ENCODE measurements around the gene UGT1A10. TPM values are rescaled to one million over a fixed set of nuclear protein-coding genes. Genes with fewer than 3 reads are reported as not detected.

UGT1A10 gene
- polyA plus RNA-seq, 12 donors, result not detected

GRCh38 chr2:233773854-233774253 lies 137.6 kb downstream of the UGT1A10 start:
- DNase-seq, result no peak

GRCh38 chr2:233775414-233775813 lies 139.2 kb downstream of the UGT1A10 start:
- no peak for DNase-seq

GRCh38 chr2:233778030-233778429 lies 141.8 kb downstream of the UGT1A10 start, which contains the start of gene MROH2A:
TSS of gene MROH2A (plus strand) at chr2:233778330. CDS start at chr2:233779359, 1,029 bp downstream.
- no peak for DNase-seq

GRCh38 chr2:233779722-233780121 lies 143.5 kb downstream of the UGT1A10 start:
- DNase-seq, result no peak

GRCh38 chr2:233780771-233781170 lies 144.5 kb downstream of the UGT1A10 start:
- no peak for DNase-seq

GRCh38 chr2:233789554-233789953 lies 153.3 kb downstream of the UGT1A10 start:
- no peak for DNase-seq

GRCh38 chr2:233791151-233791882 lies 155.1 kb downstream of the UGT1A10 start:
- DNase-seq, result no peak

- no peak for DNase-seq
Measured at GRCh38 chr2:233791883-233792329, 155.7 kb downstream of the UGT1A10 start.

- DNase-seq, result no peak
Measured at GRCh38 chr2:233792720-233793119, 156.5 kb downstream of the UGT1A10 start.

GRCh38 chr2:233793465-233794127 lies 157.3 kb downstream of the UGT1A10 start:
- no peak for DNase-seq

GRCh38 chr2:233794128-233794658 lies 157.9 kb downstream of the UGT1A10 start:
- no peak for DNase-seq

GRCh38 chr2:233795735-233796171 lies 159.5 kb downstream of the UGT1A10 start:
- DNase-seq, result no peak

- no peak for DNase-seq
Measured at GRCh38 chr2:233796254-233796653, 160.0 kb downstream of the UGT1A10 start.

GRCh38 chr2:233798335-233799086 lies 162.3 kb downstream of the UGT1A10 start:
- DNase-seq, result no peak

- DNase-seq, result no peak
Measured at GRCh38 chr2:233799087-233799665, 162.9 kb downstream of the UGT1A10 start.

GRCh38 chr2:233799716-233800115 lies 163.5 kb downstream of the UGT1A10 start:
- DNase-seq, result no peak

GRCh38 chr2:233800208-233800607 lies 164.0 kb downstream of the UGT1A10 start:
- DNase-seq, result no peak

GRCh38 chr2:233801357-233802131 lies 165.3 kb downstream of the UGT1A10 start:
- no peak for DNase-seq

- no peak for DNase-seq
Measured at GRCh38 chr2:233802132-233802815, 166.0 kb downstream of the UGT1A10 start.

GRCh38 chr2:233803292-233803911 lies 167.2 kb downstream of the UGT1A10 start:
- DNase-seq, result no peak

Measured in muscle of arm (tissue), 12 donors.